Neutrophil (primary cell): ENCODE measurements around the gene TPSB2.

Experiments used
- H3K27ac ChIP-seq: fragments of 200-600 bp; sonication (generic); 2 replicates; pipeline ENCODE4 v1.5.1; 2016; ENCODE audit warnings: mild to moderate bottlenecking, moderate library complexity
- H3K27me3 ChIP-seq: fragments of 200-600 bp; sonication (generic); 2 replicates; pipeline ENCODE4 v1.6.0; 2016; ENCODE audit warnings: mild to moderate bottlenecking
- H3K36me3 ChIP-seq: fragments of 200-600 bp; sonication (generic); 2 replicates; pipeline ENCODE4 v1.5.1; 2017
- H3K4me1 ChIP-seq, 2 experiments: fragments of 200-600 bp in 1 of 2; sonication (generic) in 1 of 2; 1 replicate in 1 of 2; 2 replicates in 1 of 2; pipeline versions ENCODE4 v1.5.1 to v1.6.1; 2013 to 2016; ENCODE audit warnings: low read depth in 1 of 2, low read length in 1 of 2, mild to moderate bottlenecking in 1 of 2, moderate library complexity in 1 of 2; ENCODE audit not compliant: control insufficient read depth in 1 of 2, insufficient read depth in 1 of 2
- H3K4me3 ChIP-seq, 2 experiments: fragments of 200-600 bp in 1 of 2; sonication (generic) in 1 of 2; 1 replicate in 1 of 2; 2 replicates in 1 of 2; pipeline ENCODE4 v1.5.1; 2013 to 2016; ENCODE audit warnings: low read depth in 1 of 2, low read length in 1 of 2, mild to moderate bottlenecking in 1 of 2, moderate library complexity in 1 of 2
- H3K9me3 ChIP-seq: fragments of 200-600 bp; sonication (generic); 2 replicates; pipeline ENCODE4 v1.5.1; 2016
- TF ChIP-seq, protein P1 (sequence below): fragments of 200-600 bp; sonication (generic); IDR thresholded peaks from 2 replicates; pipeline ENCODE4 v1.5.1; 2016; ENCODE audit warnings: antibody characterized with exemption

The TPSB2 gene

DNA sequence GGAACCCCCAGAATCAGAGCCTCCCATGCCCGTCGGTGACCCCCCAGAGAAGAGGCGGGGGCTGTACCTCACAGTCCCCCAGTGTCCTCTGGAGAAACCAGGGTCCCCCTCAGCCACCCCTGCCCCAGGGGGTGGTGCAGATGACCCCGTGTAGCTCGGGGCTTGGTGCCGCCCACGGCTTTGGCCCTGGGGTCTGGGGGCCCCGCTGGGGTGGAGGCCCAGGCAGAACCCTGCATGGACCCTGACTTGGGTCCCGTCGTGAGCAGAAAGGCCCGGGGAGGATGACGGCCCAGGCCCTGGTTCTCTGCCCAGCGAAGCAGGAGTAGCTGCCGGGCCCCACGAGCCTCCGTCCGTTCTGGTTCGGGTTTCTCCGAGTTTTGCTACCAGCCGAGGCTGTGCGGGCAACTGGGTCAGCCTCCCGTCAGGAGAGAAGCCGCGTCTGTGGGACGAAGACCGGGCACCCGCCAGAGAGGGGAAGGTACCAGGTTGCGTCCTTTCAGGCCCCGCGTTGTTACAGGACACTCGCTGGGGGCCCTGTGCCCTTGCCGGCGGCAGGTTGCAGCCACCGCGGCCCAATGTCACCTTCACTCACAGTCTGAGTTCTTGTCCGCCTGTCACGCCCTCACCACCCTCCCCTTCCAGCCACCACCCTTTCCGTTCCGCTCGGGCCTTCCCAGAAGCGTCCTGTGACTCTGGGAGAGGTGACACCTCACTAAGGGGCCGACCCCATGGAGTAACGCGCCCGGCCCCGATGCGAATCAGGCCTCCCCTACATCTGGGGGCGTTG is 8.9 kb downstream of the TPSB2 start:
- no peak overlapping the region for H3K27ac ChIP-seq
- H3K9me3 ChIP-seq, result no peaks in the 10 kb centered on the region
- no peaks in the 10 kb centered on the region for H3K36me3 ChIP-seq
- H3K4me1 ChIP-seq, result no peaks in the 10 kb centered on the region
- H3K27me3 ChIP-seq, result no peaks in the 10 kb centered on the region
- TF ChIP-seq, protein P1, sequence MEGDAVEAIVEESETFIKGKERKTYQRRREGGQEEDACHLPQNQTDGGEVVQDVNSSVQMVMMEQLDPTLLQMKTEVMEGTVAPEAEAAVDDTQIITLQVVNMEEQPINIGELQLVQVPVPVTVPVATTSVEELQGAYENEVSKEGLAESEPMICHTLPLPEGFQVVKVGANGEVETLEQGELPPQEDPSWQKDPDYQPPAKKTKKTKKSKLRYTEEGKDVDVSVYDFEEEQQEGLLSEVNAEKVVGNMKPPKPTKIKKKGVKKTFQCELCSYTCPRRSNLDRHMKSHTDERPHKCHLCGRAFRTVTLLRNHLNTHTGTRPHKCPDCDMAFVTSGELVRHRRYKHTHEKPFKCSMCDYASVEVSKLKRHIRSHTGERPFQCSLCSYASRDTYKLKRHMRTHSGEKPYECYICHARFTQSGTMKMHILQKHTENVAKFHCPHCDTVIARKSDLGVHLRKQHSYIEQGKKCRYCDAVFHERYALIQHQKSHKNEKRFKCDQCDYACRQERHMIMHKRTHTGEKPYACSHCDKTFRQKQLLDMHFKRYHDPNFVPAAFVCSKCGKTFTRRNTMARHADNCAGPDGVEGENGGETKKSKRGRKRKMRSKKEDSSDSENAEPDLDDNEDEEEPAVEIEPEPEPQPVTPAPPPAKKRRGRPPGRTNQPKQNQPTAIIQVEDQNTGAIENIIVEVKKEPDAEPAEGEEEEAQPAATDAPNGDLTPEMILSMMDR, result no peak
- no peak overlapping the region for H3K4me3 ChIP-seq

DNA sequence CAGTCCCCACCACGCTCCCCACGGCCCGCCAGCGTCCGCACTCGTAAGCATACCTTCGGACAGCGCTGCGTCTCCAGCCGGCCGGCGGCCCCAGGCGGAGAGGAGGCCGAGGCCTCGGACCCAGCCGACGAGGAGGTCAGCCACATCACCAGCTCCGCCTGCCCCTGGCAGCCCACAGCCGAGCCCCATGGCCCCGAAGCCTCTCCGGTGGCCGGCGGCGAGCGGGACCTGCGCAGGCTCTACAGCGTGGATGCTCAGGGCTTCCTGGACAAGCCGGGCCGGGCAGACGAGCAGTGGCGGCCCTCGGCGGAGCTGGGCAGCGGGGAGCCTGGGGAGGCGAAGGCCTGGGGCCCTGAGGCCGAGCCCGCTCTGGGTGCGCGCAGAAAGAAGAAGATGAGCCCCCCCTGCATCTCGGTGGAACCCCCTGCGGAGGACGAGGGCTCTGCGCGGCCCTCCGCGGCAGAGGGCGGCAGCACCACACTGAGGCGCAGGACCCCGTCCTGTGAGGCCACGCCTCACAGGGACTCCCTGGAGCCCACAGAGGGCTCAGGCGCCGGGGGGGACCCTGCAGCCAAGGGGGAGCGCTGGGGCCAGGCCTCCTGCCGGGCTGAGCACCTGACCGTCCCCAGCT is 9.8 kb downstream of the TPSB2 start:
- no peaks in the 10 kb centered on the region for H3K9me3 ChIP-seq
- TF ChIP-seq, protein P1, result no peak
- H3K36me3 ChIP-seq, result no peaks in the 10 kb centered on the region
- H3K27ac ChIP-seq, result no peak overlapping the region
- no peaks in the 10 kb centered on the region for H3K27me3 ChIP-seq
- H3K4me3 ChIP-seq, result no peak overlapping the region
- no peaks in the 10 kb centered on the region for H3K4me1 ChIP-seq

DNA sequence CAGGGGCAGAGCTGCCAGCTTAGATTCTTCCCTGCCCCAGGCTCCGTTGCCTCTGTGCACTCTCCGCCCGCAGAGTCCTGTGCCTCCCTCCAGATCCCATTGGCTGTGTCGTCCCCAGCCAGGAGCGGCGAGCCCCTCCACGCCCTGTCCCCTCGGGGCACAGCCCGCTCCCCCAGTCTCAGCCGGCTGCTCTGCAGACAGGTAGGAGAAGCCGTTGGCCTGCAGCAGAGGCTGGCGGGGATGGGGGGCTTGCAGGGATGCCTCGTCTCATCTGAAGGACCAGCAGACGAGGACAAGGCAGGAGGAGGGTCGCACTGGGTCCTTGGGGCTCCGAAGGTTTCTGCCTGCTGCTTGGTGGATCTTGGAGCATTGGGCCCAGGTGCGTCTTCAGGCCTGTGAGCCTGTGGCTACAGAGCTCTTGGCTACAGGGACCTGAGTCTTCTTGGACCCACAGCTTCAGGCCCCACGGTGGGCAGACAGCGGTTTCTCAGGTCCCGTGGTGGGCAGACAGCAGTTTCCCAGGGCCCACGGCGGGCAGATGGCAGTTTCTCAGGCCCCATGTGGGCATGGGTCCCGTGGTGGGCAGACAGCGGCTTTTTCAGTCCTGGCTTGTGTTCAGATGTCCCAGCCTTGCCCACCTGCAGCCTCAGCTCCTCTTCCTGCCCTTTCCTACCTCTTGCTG is 10.9 kb downstream of the TPSB2 start:
- Histone ChIP-seq H3K4me1 (no peaks in the 10 kb centered on the region), H3K36me3 (no peaks in the 10 kb centered on the region), H3K4me3 (no peak overlapping the region), H3K27ac (no peak overlapping the region), H3K9me3 (no peaks in the 10 kb centered on the region), H3K27me3 (no peaks in the 10 kb centered on the region)
- TF ChIP-seq, protein P1, result no peak

DNA sequence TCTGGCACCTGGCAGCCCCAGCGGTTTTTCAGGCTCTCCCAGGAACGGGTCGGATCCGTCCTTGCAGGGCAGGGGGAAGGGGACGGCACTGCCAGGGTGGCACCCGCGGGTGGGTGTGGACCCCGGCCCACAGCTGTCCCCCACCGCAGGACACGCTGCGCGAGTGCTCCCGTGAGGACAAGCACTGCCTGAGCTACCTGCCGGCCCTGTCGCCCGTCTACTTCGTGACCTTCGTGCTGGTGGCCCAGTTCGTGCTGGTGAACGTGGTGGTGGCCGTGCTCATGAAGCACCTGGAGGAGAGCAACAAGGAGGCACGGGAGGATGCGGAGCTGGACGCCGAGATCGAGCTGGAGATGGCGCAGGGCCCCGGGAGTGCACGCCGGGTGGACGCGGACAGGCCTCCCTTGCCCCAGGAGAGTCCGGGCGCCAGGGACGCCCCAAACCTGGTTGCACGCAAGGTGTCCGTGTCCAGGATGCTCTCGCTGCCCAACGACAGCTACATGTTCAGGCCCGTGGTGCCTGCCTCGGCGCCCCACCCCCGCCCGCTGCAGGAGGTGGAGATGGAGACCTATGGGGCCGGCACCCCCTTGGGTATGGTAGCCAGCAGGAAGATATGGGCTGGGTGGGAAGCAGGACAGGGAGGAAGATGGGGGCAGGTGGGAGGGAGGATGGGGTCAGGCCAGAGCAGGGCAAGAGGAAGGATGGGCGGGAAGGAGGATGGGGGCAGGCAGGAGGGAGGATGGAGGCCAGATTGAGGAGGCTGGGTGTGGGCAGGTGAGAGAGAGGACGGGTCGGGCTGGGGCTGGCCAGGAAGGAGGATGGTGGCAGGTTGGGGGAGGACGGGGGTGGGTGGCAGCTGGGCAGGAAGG is 11.7 kb downstream of the TPSB2 start:
- H3K36me3 ChIP-seq, result no peaks in the 10 kb centered on the region
- H3K4me3 ChIP-seq, result no peak overlapping the region
- H3K27ac ChIP-seq, result no peak overlapping the region
- no peaks in the 10 kb centered on the region for H3K4me1 ChIP-seq
- TF ChIP-seq, protein P1, result no peak
- no peaks in the 10 kb centered on the region for H3K27me3 ChIP-seq
- H3K9me3 ChIP-seq, result no peaks in the 10 kb centered on the region

DNA sequence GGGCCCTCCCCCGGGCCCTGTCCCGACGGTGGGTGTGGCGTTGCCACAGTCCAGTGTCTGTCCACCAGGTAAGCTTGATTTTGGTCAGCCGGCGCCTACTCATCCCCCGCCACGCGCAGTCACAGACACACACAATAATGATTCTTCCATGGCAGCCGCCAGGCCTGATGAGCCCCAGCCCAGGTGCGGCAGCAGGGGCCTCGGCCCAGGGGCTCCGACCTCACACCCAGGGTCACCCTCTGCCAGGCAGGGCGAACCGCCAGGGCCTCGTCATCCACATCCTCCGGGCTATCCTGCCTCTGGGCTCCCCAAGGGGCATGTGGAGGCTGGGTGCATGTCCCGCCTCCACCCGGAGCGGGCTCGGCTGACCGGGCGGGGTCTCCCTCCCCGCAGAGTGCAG is 12.5 kb downstream of the TPSB2 start:
- H3K4me3 ChIP-seq, result no peak overlapping the region
- H3K4me1 ChIP-seq, result no peaks in the 10 kb centered on the region
- TF ChIP-seq, protein P1, result no peak
- no peaks in the 10 kb centered on the region for H3K36me3 ChIP-seq
- H3K9me3 ChIP-seq, result no peaks in the 10 kb centered on the region
- no peak overlapping the region for H3K27ac ChIP-seq
- H3K27me3 ChIP-seq, result no peaks in the 10 kb centered on the region
